Parathyroid adenoma (tissue), 2 donors: Measurements from ENCODE around the gene CTDSPL.

Experiments
- H2AFZ ChIP-seq: fragments of 300-600 bp; sonication (generic); one replicate; pipeline ENCODE4 v1.7.0; 2017; ENCODE audit warnings: antibody characterized with exemption, mild to moderate bottlenecking
- H3K27ac ChIP-seq: fragments of 300-600 bp; sonication (generic); one replicate; pipeline ENCODE4 v1.7.0; 2017
- H3K27me3 ChIP-seq: fragments of 300-600 bp; sonication (generic); one replicate; pipeline ENCODE4 v1.7.0; 2017; ENCODE audit warnings: low read length; ENCODE audit not compliant: control insufficient read depth, insufficient read depth
- H3K36me3 ChIP-seq: fragments of 300-600 bp; sonication (generic); one replicate; pipeline ENCODE4 v1.7.0; 2017; ENCODE audit warnings: low read length; ENCODE audit not compliant: control insufficient read depth, insufficient read depth
- H3K4me1 ChIP-seq: fragments of 300-600 bp; sonication (generic); one replicate; pipeline ENCODE4 v1.7.0; 2017; ENCODE audit warnings: control low read depth
- H3K4me2 ChIP-seq: fragments of 300-600 bp; sonication (generic); one replicate; pipeline ENCODE4 v1.7.0; 2017; ENCODE audit warnings: low read length
- H3K4me3 ChIP-seq: fragments of 300-600 bp; sonication (generic); one replicate; pipeline ENCODE4 v1.7.0; 2017; ENCODE audit warnings: low read depth, low read length
- H3K79me2 ChIP-seq: fragments of 300-600 bp; sonication (generic); one replicate; pipeline ENCODE4 v1.7.0; 2017; ENCODE audit warnings: control low read depth
- H3K9ac ChIP-seq: fragments of 300-600 bp; sonication (generic); one replicate; pipeline ENCODE4 v1.7.0; 2017; ENCODE audit warnings: mild to moderate bottlenecking
- H3K9me3 ChIP-seq: fragments of 300-600 bp; sonication (generic); one replicate; pipeline ENCODE4 v1.7.0; 2017; ENCODE audit warnings: low read length; ENCODE audit not compliant: control insufficient read depth
- TF ChIP-seq, protein P1 (sequence below): fragments of 300-600 bp; sonication (generic); IDR thresholded peaks from one replicate; pipeline ENCODE4 v1.7.0; 2017; ENCODE audit warnings: antibody characterized with exemption, mild to moderate bottlenecking
- donor health status: primary hyperparathyroidism.

Gene CTDSPL

DNA sequence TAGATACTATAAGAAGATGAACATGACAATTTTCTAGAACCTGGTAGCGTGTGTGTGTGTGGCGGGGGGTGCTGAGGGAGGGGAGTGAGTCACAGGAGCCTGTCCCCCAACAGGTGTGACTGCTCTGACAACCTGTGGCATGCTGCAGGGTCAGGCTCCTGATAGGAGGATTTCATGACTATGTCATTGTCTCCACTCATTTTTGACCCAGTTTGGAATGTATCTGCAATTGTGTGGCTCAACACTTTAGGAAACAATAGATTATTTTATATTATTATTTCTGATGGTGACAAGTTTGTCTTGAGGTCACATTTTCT, 119.6 kb downstream of the CTDSPL start:
- Histone ChIP-seq H3K9ac (no peak overlapping the region), H3K4me2 (no peak overlapping the region), H3K4me3 (no peak overlapping the region), H3K36me3 (no peaks in the 10 kb centered on the region), H3K79me2 (no peaks in the 10 kb centered on the region), H3K9me3 (no peaks in the 10 kb centered on the region), H3K27ac (no peak overlapping the region), H3K4me1 (no peaks in the 10 kb centered on the region), H2AFZ (no peak overlapping the region), H3K27me3 (no peaks in the 10 kb centered on the region)
- TF ChIP-seq, protein P1, sequence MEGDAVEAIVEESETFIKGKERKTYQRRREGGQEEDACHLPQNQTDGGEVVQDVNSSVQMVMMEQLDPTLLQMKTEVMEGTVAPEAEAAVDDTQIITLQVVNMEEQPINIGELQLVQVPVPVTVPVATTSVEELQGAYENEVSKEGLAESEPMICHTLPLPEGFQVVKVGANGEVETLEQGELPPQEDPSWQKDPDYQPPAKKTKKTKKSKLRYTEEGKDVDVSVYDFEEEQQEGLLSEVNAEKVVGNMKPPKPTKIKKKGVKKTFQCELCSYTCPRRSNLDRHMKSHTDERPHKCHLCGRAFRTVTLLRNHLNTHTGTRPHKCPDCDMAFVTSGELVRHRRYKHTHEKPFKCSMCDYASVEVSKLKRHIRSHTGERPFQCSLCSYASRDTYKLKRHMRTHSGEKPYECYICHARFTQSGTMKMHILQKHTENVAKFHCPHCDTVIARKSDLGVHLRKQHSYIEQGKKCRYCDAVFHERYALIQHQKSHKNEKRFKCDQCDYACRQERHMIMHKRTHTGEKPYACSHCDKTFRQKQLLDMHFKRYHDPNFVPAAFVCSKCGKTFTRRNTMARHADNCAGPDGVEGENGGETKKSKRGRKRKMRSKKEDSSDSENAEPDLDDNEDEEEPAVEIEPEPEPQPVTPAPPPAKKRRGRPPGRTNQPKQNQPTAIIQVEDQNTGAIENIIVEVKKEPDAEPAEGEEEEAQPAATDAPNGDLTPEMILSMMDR = no peak

GRCh38 chr3:37982331-37982730, 120.7 kb downstream of the CTDSPL start:
- no peaks in the 10 kb centered on the region for H3K79me2 ChIP-seq
- TF ChIP-seq, protein P1 = no peak
- no peaks in the 10 kb centered on the region for H3K36me3 ChIP-seq
- no peak overlapping the region for H3K9ac ChIP-seq
- H3K27me3 ChIP-seq = no peaks in the 10 kb centered on the region
- H3K4me2 ChIP-seq = no peak overlapping the region
- H3K4me1 ChIP-seq = no peaks in the 10 kb centered on the region
- H3K9me3 ChIP-seq = no peaks in the 10 kb centered on the region
- H3K4me3 ChIP-seq = no peak overlapping the region
- no peak overlapping the region for H2AFZ ChIP-seq
- no peak overlapping the region for H3K27ac ChIP-seq

DNA sequence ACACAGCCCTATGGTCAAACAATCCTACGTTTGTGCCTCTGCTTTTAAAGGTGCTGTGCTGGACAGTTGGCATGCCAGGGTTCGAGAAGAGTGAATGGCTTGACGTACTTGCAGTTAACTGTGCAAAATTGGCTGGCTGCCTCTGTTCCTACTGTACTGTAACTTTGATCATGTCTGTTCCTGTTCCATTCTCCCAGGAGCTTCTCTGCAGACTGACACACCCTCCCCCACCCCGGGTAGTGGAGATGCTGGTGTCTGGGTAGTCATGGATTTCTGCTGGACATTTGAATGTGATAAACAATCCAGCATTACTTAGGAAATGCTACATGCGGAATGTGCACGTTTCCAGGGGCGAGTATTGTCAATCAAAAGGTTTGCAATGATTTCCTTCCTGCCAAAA, 122.4 kb downstream of the CTDSPL start:
- H3K9ac ChIP-seq = no peak overlapping the region
- H3K27ac ChIP-seq = no peak overlapping the region
- no peaks in the 10 kb centered on the region for H3K9me3 ChIP-seq
- H2AFZ ChIP-seq = no peak overlapping the region
- no peaks in the 10 kb centered on the region for H3K4me1 ChIP-seq
- no peaks in the 10 kb centered on the region for H3K36me3 ChIP-seq
- no peak overlapping the region for H3K4me3 ChIP-seq
- H3K27me3 ChIP-seq = no peaks in the 10 kb centered on the region
- no peaks in the 10 kb centered on the region for H3K79me2 ChIP-seq
- no peak overlapping the region for H3K4me2 ChIP-seq
- TF ChIP-seq, protein P1 = no peak

- no peaks in the 10 kb centered on the region for H3K36me3 ChIP-seq
- H3K27me3 ChIP-seq = no peaks in the 10 kb centered on the region
- no peak overlapping the region for H2AFZ ChIP-seq
- H3K4me2 ChIP-seq = no peak overlapping the region
- H3K79me2 ChIP-seq = no peaks in the 10 kb centered on the region
- no peak overlapping the region for H3K9ac ChIP-seq
- H3K27ac ChIP-seq = no peak overlapping the region
- TF ChIP-seq, protein P1 = no peak
- H3K4me3 ChIP-seq = no peak overlapping the region
- no peaks in the 10 kb centered on the region for H3K4me1 ChIP-seq
- no peaks in the 10 kb centered on the region for H3K9me3 ChIP-seq
These were observed 122.9 kb downstream of the CTDSPL start for GRCh38 chr3:37984596-37984995.

GRCh38 chr3:37985637-37986320, 124.1 kb downstream of the CTDSPL start:
- Histone ChIP-seq H3K9ac (no peak overlapping the region), H2AFZ (no peak overlapping the region), H3K36me3 (no peaks in the 10 kb centered on the region), H3K4me3 (no peak overlapping the region), H3K27ac (no peak overlapping the region), H3K9me3 (no peaks in the 10 kb centered on the region), H3K27me3 (no peaks in the 10 kb centered on the region), H3K4me1 (no peaks in the 10 kb centered on the region), H3K4me2 (no peak overlapping the region), H3K79me2 (no peaks in the 10 kb centered on the region)
- TF ChIP-seq, protein P1 = no peak
